Measurements from ENCODE around the gene SLC22A7. TPM values are rescaled to one million over a fixed set of nuclear protein-coding genes. Genes with fewer than 3 reads are reported as not detected.
"Not testable (repeated sequence)": the region's sequence is repeated elsewhere in the genome, so short reads cannot be mapped to it uniquely, and the experiment has no call there.

SLC22A7 gene
- total RNA-seq, 2 donors from 2014 or later, result not detected

- 74 to 80% methylated on average over 12 to 18 of the region's 19 CpGs for WGBS, 2 donors
- DNase-seq, result no peak
- H3K36me3 ChIP-seq (replicated peaks in 1 of 2; ENCODE audit: insufficient read depth in 1 of 2, low read depth in 2 of 2), result no peaks in the 10 kb centered on the region
- TF ChIP-seq POLR2A (IDR thresholded peaks at IDR 0.05), result no peak
- peaks cover 4% of the 10 kb centered on the region for H3K4me1 ChIP-seq
- no peak for ATAC-seq
- H3K9me3 ChIP-seq, result no peaks in the 10 kb centered on the region
- intact Hi-C loops (cut with DNase I), result no loop called here
- H3K27ac ChIP-seq, result no peak overlapping the region
- no peaks in the 10 kb centered on the region for H3K27me3 ChIP-seq
- H3K4me3 ChIP-seq, result no peak overlapping the region
These were observed 4.1 kb downstream of the SLC22A7 start for GRCh38 chr6:43302126-43302525.

DNA sequence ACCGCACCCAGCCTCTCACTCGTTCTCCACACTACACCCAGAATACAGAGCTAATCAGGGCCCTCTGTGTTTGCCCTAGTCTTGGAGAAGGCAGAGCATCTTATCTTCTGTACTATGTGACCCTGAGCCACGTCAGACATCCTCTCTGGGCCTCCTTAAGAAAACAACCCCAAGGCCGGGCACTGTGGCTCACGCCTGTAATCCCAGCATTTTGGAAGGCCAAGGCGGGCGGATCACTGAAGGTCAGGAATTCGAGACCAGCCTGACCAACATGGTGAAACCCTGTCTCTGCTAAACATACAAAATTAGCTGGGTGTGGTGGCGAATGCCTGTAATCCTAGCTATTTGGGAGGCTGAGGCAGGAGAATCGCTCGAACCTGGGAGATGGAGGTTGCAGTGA lies 4.9 kb downstream of the SLC22A7 start:
- intact Hi-C loops (cut with DNase I); H3K4me1 ChIP-seq; H3K9me3 ChIP-seq; H3K27ac ChIP-seq; DNase-seq; ATAC-seq; H3K4me3 ChIP-seq; H3K27me3 ChIP-seq; H3K36me3 ChIP-seq (replicated peaks in 1 of 2; ENCODE audit: insufficient read depth in 1 of 2, low read depth in 2 of 2): not testable (repeated sequence)
- WGBS, 2 donors, result 82 to 88% methylated on average over 8 to 9 of the region's 11 CpGs

DNA sequence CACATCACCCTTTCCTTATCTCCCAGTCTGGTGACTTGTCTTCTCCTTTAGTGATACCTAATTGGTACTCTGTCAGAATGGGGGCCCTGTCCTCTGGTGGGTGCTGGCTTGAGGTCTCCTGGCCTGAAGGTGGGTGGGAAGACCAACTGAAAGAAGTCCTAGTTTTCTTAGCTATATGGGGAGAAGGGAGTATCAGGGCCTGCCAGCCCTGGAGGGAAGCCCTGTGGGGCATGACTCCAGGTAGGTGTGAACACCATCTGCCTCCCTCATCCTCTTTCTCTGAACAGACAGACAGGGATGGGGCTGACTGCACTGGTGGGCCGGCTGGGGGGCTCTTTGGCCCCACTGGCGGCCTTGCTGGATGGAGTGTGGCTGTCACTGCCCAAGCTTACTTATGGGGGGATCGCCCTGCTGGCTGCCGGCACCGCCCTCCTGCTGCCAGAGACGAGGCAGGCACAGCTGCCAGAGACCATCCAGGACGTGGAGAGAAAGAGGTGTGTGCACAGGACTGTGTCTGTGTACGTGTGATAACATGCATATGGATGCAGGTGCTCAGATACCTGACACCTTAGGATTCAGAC lies 5.8 kb downstream of the SLC22A7 start:
- H3K36me3 ChIP-seq (replicated peaks in 1 of 2; ENCODE audit: insufficient read depth in 1 of 2, low read depth in 2 of 2), result no peaks in the 10 kb centered on the region
- no peak overlapping the region for H3K4me3 ChIP-seq
- H3K9me3 ChIP-seq, result no peaks in the 10 kb centered on the region
- peaks cover 9% of the 10 kb centered on the region for H3K4me1 ChIP-seq
- H3K27me3 ChIP-seq, result no peaks in the 10 kb centered on the region
- DNase-seq (no peak), ATAC-seq (no peak)
- WGBS, 2 donors, result 80% methylated on average over 8 of the region's 8 CpGs
- intact Hi-C loops (cut with DNase I), result no loop called here
- no peak for TF ChIP-seq CTCF (IDR thresholded peaks at IDR 0.05)
- no peak for TF ChIP-seq POLR2A (IDR thresholded peaks at IDR 0.05)
- H3K27ac ChIP-seq, result no peak overlapping the region

DNA sequence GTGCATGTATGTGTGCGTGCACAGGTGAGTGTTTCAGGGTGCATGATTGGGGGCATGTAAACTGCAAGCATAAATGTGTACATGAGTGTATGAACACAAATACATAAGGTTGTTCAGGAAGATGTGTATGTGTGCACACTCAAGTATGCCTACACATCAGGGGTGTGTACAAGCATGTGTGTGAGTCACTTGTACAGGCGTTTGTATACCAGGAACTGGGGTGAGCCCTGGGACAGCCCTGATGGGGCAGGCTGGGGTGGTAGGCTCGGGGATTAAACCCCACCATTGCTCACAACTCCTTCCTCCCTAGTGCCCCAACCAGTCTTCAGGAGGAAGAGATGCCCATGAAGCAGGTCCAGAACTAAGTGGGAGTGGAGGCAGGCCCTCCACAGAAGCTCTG lies 6.3 kb downstream of the SLC22A7 start:
- H3K36me3 ChIP-seq (replicated peaks in 1 of 2; ENCODE audit: insufficient read depth in 1 of 2, low read depth in 2 of 2), result no peaks in the 10 kb centered on the region
- H3K4me3 ChIP-seq, result no peak overlapping the region
- H3K27me3 ChIP-seq, result no peaks in the 10 kb centered on the region
- H3K4me1 ChIP-seq, result peaks cover 14% of the 10 kb centered on the region
- no peaks in the 10 kb centered on the region for H3K9me3 ChIP-seq
- TF ChIP-seq CTCF (IDR thresholded peaks at IDR 0.05), result no peak
- TF ChIP-seq POLR2A (IDR thresholded peaks at IDR 0.05), result no peak
- DNase-seq (no peak), ATAC-seq (no peak)
- intact Hi-C loops (cut with DNase I), result no loop called here
- H3K27ac ChIP-seq, result no peak overlapping the region
- WGBS, 2 donors, result 79 to 82% methylated on average over 3 of the region's 3 CpGs

DNA sequence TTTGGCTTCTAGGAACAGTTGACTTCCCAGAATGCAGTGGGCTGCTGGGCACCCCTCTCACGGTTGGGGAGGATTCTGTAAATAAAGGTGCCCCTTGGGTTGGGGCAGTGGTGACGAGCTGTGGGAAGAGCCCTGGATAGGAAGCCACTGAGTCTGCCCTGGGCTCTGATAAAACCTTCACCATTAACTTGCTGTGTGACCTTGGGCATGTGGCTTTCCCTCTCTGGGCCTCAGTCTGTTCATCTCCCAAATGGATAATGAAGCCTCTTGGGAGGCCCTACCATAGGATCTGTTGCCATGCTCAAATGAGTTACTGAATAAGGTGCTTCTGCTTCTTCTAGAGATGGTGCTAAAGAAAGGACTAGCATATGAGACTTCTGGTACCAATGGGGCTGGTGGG lies 6.8 kb downstream of the SLC22A7 start:
- Histone ChIP-seq H3K9me3 (no peaks in the 10 kb centered on the region), H3K4me1 (peaks cover 14% of the 10 kb centered on the region), H3K27ac (no peak overlapping the region), H3K27me3 (no peaks in the 10 kb centered on the region), H3K4me3 (no peak overlapping the region), H3K36me3 (replicated peaks in 1 of 2; ENCODE audit: insufficient read depth in 1 of 2, low read depth in 2 of 2) (no peaks in the 10 kb centered on the region)
- no peak for ATAC-seq
- WGBS, 2 donors, result 67 to 100% methylated on average over 1 to 2 of the region's 2 CpGs
- TF ChIP-seq CTCF (IDR thresholded peaks at IDR 0.05) (no peak), POLR2A (IDR thresholded peaks at IDR 0.05) (no peak)
- intact Hi-C loops (cut with DNase I), result no loop called here
- no peak for DNase-seq

DNA sequence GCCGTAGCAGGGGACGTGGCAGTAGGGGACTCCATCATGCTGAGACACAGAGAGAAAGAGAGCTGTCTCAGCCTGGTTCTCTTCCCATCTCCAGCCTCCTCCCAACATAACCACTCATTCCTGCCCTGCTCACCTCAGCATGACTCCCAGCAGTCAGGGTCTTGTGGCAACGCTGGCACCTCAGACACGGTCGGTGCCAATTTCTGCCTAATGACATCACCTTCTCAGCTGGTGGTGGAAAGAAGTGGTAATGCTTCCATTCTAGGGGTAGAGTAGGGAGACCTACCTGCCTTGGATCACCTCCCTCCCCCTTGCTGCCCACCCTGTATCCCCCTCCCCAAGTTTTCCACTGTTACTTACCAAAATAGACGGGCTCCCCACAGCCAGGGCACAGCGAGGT lies 8.0 kb downstream of the SLC22A7 start:
- no peak for DNase-seq
- no peak overlapping the region for H3K27ac ChIP-seq
- no peaks in the 10 kb centered on the region for H3K9me3 ChIP-seq
- no peaks in the 10 kb centered on the region for H3K27me3 ChIP-seq
- no peak for ATAC-seq
- TF ChIP-seq CTCF (IDR thresholded peaks at IDR 0.05) (no peak), POLR2A (IDR thresholded peaks at IDR 0.05) (no peak)
- H3K36me3 ChIP-seq (replicated peaks in 1 of 2; ENCODE audit: insufficient read depth in 1 of 2, low read depth in 2 of 2), result no peaks in the 10 kb centered on the region
- H3K4me3 ChIP-seq, result no peak overlapping the region
- peaks cover 14% of the 10 kb centered on the region for H3K4me1 ChIP-seq
- intact Hi-C loops (cut with DNase I), result no loop called here
- 84 to 92% methylated on average over 5 to 7 of the region's 7 CpGs for WGBS, 2 donors
